Measurements from ENCODE around the gene NR2F6.

NR2F6 gene

DNA sequence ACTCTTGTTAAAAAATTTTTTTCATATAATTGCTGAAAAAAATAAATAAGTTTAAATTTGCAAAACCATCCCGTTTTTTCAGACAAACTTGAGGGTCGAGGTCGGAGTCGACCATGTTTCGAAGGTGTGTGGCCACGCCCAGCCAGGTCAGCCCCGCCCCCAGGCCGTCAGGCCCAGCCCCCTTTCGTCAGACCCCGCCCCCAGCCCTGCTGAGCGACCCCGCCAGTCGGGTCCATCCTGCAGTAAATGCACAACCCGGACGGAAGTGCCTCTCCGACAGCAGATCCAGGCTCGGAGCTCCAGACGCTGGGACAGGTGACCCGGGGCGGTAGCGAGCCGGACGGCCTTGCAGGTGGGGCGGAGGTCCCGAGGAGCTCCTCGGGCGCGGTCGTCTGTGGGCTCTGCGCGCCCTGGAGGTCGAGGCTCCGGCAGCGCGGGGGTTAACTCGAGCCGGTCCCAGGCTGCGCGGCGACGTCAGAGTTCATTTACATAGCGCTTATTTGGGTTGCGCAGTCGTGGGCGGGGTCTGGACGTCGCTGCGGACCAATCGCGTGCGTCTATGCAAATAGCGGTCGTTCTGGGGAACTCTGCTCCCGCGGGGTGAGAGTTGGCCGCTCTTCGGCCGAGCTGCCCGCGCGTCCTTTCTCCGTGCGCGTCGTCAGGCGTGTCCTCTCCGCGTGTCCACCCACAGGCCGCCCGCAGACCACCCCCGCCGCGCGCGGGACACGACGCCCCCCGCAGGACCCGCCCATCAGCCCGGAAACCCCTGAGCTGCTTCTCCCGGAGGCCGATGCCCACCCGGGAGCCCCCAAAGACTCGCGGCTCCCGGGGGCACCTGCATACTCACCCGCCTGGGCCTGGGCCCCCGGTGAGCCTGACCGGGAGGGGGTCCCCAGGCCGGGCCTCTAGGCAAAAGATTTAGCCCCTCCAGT is 19.5 kb downstream of the NR2F6 start, which contains the start of gene OCEL1:
Gene OCEL1 (plus strand): TSS at position 225 of the 932 bp plus-strand sequence. CDS start 22 bp downstream, at position 247.
- Histone ChIP-seq H3K27ac (ENCODE audit: poor library complexity, severe bottlenecking) (peak within 1 kb of the TSS; percentile 57), H3K9me3 (ENCODE audit: severe bottlenecking) (no peaks in the 10 kb centered on the region), H3K4me3 (ENCODE audit: severe bottlenecking) (peak within 1 kb of the TSS; percentile 59), H3K36me3 (ENCODE audit: low read depth) (peaks cover 7% of the 10 kb centered on the region), H3K27me3 (ENCODE audit: insufficient read depth, poor library complexity, severe bottlenecking) (no peaks in the 10 kb centered on the region), H3K4me1 (ENCODE audit: insufficient read depth, poor library complexity, severe bottlenecking) (no peaks in the 10 kb centered on the region)
- DNase-seq (ENCODE audit: low spot score), result peak; percentile 98
- TF ChIP-seq CTCF (IDR thresholded peaks at IDR 0.05; ENCODE audit: poor library complexity, severe bottlenecking), result no peak
- peak; percentile 86 for ATAC-seq (ENCODE audit: low read depth)

GRCh38 chr19:17225053-17225452 is 20.7 kb downstream of the NR2F6 start:
- Histone ChIP-seq H3K27ac (ENCODE audit: poor library complexity, severe bottlenecking) (no peak overlapping the region), H3K36me3 (ENCODE audit: low read depth) (no peaks in the 10 kb centered on the region), H3K27me3 (ENCODE audit: insufficient read depth, poor library complexity, severe bottlenecking) (no peaks in the 10 kb centered on the region), H3K4me3 (ENCODE audit: severe bottlenecking) (no peak overlapping the region), H3K9me3 (ENCODE audit: severe bottlenecking) (no peaks in the 10 kb centered on the region), H3K4me1 (ENCODE audit: insufficient read depth, poor library complexity, severe bottlenecking) (peaks cover 4% of the 10 kb centered on the region)
- no peak for DNase-seq (ENCODE audit: low spot score)
- ATAC-seq (ENCODE audit: low read depth), result no peak
- no peak for TF ChIP-seq CTCF (IDR thresholded peaks at IDR 0.05; ENCODE audit: poor library complexity, severe bottlenecking)

GRCh38 chr19:17220207-17220758 is 25.4 kb downstream of the NR2F6 start:
- Histone ChIP-seq H3K4me1 (ENCODE audit: insufficient read depth, poor library complexity, severe bottlenecking) (peaks cover 4% of the 10 kb centered on the region), H3K36me3 (ENCODE audit: low read depth) (peaks cover 6% of the 10 kb centered on the region; the same call in 1 of the 2 replicates), H3K4me3 (ENCODE audit: severe bottlenecking) (no peak overlapping the region), H3K9me3 (ENCODE audit: severe bottlenecking) (no peaks in the 10 kb centered on the region), H3K27me3 (ENCODE audit: insufficient read depth, poor library complexity, severe bottlenecking) (no peaks in the 10 kb centered on the region), H3K27ac (ENCODE audit: poor library complexity, severe bottlenecking) (peak overlapping the region; percentile 20)
- ATAC-seq (ENCODE audit: low read depth) (peak; percentile 63), DNase-seq (ENCODE audit: low spot score) (no peak)
- no peak for TF ChIP-seq CTCF (IDR thresholded peaks at IDR 0.05; ENCODE audit: poor library complexity, severe bottlenecking)

GRCh38 chr19:17219286-17219685 is 26.4 kb downstream of the NR2F6 start:
- Histone ChIP-seq H3K27me3 (ENCODE audit: insufficient read depth, poor library complexity, severe bottlenecking) (no peaks in the 10 kb centered on the region), H3K9me3 (ENCODE audit: severe bottlenecking) (no peaks in the 10 kb centered on the region), H3K36me3 (ENCODE audit: low read depth) (peaks cover 6% of the 10 kb centered on the region; the same call in 1 of the 2 replicates), H3K4me1 (ENCODE audit: insufficient read depth, poor library complexity, severe bottlenecking) (peaks cover 4% of the 10 kb centered on the region), H3K27ac (ENCODE audit: poor library complexity, severe bottlenecking) (no peak overlapping the region), H3K4me3 (ENCODE audit: severe bottlenecking) (no peak overlapping the region)
- no peak for TF ChIP-seq CTCF (IDR thresholded peaks at IDR 0.05; ENCODE audit: poor library complexity, severe bottlenecking)
- DNase-seq (ENCODE audit: low spot score), result no peak
- ATAC-seq (ENCODE audit: low read depth), result no peak

All from RWPE2 (cell line).